Measurements from ENCODE around the gene RBM28. TPM values are rescaled to one million over a fixed set of nuclear protein-coding genes. Genes with fewer than 3 reads are reported as not detected.

Gene RBM28
- 10 to 100 TPM; 15.4 to 42.7 (median 19.1) TPM for total RNA-seq

GRCh38 chr7:128343554-128344430 lies at the start of gene RBM28:
Gene RBM28 (minus strand): TSS chr7:128343908. CDS start chr7:128343793, 115 bp downstream.
- H3K4me3 ChIP-seq (ENCODE audit: low read depth, poor library complexity, severe bottlenecking) = peak within 1 kb of the TSS; percentile 85
- 11 to 13% methylated on average over 47 to 49 of the region's 49 CpGs for WGBS, 2 donors
- TF ChIP-seq, protein P1, sequence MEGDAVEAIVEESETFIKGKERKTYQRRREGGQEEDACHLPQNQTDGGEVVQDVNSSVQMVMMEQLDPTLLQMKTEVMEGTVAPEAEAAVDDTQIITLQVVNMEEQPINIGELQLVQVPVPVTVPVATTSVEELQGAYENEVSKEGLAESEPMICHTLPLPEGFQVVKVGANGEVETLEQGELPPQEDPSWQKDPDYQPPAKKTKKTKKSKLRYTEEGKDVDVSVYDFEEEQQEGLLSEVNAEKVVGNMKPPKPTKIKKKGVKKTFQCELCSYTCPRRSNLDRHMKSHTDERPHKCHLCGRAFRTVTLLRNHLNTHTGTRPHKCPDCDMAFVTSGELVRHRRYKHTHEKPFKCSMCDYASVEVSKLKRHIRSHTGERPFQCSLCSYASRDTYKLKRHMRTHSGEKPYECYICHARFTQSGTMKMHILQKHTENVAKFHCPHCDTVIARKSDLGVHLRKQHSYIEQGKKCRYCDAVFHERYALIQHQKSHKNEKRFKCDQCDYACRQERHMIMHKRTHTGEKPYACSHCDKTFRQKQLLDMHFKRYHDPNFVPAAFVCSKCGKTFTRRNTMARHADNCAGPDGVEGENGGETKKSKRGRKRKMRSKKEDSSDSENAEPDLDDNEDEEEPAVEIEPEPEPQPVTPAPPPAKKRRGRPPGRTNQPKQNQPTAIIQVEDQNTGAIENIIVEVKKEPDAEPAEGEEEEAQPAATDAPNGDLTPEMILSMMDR (IDR thresholded peaks at IDR 0.05) = no peak
- TF ChIP-seq POLR2A (IDR thresholded peaks at IDR 0.05) = no peak
- intact Hi-C loops (cut with DNase I; ENCODE audit: low total_unique reads) = no loop called here
- DNase-seq (ENCODE audit: low spot score in 2 of 2) = peak; percentile 87 to 96

DNA sequence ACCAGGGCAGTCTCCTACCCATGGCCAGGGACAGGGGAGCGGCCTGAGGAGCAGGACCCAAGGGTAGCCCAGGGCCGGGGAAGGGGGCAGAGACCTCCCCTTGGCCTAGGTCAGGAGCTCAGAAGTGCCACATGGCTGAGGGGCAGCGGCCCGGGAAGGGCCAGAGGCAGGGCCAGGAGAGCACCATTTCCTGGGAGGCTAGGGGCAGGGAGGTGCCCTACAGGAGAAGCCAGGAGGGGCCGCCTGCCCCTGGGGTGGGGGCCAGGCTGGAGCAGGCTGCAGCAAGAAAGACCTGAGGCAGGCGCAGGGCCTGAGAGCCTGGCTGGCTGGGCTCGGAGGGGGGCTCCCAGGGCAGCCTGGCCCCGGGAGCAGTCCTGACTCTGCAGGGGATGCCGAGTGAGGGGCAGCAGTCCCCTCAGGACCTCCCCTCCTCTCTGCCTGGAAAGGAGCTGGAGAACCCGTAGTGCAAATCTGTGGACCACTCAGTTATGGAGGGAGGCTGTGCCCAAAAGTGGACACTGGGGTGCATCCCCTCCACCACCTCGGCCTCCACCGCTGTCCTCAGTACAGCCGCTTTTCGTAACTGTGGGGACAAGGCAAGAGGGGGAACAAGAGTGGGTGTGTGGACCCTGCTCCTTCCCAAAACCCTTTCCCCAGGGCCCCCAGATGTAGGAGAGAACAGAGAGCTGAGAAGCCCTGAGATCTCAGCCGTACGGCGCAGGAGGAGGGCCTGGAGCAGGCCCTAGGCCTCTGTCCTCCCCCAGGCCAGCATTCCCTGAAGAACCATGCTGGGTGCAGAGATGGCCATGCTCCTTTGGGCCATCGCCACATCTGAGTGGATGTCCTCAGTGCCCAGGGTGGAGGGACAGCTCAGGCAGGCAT lies 49.0 kb upstream of the RBM28 start:
- intact Hi-C loops (cut with DNase I; ENCODE audit: low total_unique reads) = no loop called here
- 92 to 94% methylated on average over 18 of the region's 18 CpGs for WGBS, 2 donors
- TF ChIP-seq POLR2A (IDR thresholded peaks at IDR 0.05) = no peak
- TF ChIP-seq, protein P1 (IDR thresholded peaks at IDR 0.05) = no peak
- H3K4me3 ChIP-seq (ENCODE audit: low read depth, poor library complexity, severe bottlenecking) = no peak overlapping the region
- no peak for DNase-seq (ENCODE audit: low spot score in 2 of 2)

GRCh38 chr7:128391805-128392204 lies 48.1 kb upstream of the RBM28 start:
- no peak for DNase-seq (ENCODE audit: low spot score in 2 of 2)
- intact Hi-C loops (cut with DNase I; ENCODE audit: low total_unique reads) = no loop called here
- TF ChIP-seq, protein P1 (IDR thresholded peaks at IDR 0.05) = no peak
- TF ChIP-seq POLR2A (IDR thresholded peaks at IDR 0.05) = no peak
- no peak overlapping the region for H3K4me3 ChIP-seq (ENCODE audit: low read depth, poor library complexity, severe bottlenecking)
- 89 to 93% methylated on average over 7 of the region's 7 CpGs for WGBS, 2 donors

- DNase-seq (ENCODE audit: low spot score in 2 of 2) = no peak
- WGBS, 2 donors = 77 to 78% methylated on average over 3 of the region's 3 CpGs
- intact Hi-C loops (cut with DNase I; ENCODE audit: low total_unique reads) = no loop called here
- H3K4me3 ChIP-seq (ENCODE audit: low read depth, poor library complexity, severe bottlenecking) = no peak overlapping the region
- TF ChIP-seq, protein P1 (IDR thresholded peaks at IDR 0.05) = no peak
- TF ChIP-seq POLR2A (IDR thresholded peaks at IDR 0.05) = no peak
These were observed 47.3 kb upstream of the RBM28 start for GRCh38 chr7:128390871-128391565.

DNA sequence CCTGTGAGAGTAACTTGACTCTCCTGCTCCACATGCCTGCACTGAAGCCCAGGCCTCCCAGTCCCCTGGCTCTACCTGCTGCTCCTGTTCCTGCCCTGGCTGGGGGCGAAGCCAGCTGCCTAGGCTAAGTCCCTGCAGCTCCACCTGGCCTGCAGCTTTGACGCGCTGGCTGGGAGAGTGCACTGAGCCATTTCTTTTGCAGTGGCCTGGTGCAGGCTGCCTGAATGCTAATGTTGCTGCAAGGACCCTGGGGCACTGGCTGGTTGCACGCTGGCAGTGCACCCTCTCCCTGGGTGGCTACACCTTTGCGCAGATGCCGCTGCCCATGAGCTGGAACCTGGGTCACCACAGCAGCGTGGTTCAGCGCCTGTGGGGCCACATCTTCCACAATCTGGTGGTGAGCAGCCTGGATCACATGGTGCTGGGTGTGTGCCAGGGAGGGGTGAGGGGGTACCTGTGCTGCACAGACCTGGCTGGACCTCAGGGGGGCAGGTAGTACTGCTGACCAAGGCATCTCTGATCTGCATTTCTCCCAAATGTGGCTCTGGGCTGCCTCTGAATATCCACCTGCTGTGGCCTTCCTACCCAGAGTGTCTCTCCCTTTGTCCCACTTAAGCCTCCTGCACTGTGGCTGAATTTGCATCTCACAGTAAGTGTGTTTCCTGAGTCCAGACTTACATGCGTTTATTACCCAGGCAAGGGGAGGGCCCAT lies 46.1 kb upstream of the RBM28 start:
- 48 to 53% methylated on average over 4 to 9 of the region's 9 CpGs for WGBS, 2 donors
- no peak for DNase-seq (ENCODE audit: low spot score in 2 of 2)
- no peak overlapping the region for H3K4me3 ChIP-seq (ENCODE audit: low read depth, poor library complexity, severe bottlenecking)
- TF ChIP-seq POLR2A (IDR thresholded peaks at IDR 0.05) = no peak
- TF ChIP-seq, protein P1 (IDR thresholded peaks at IDR 0.05) = no peak
- intact Hi-C loops (cut with DNase I; ENCODE audit: low total_unique reads) = loop anchor here (5.0 kb wide), 1 partner anchor 37 kb away; no protein-coding TSS in a partner anchor

Data from lower leg skin (tissue), 4 donors.